Adipose tissue (tissue), 3 donors: ENCODE results near the gene SUN1. TPM values are rescaled to one million over a fixed set of nuclear protein-coding genes. Genes with fewer than 3 reads are reported as not detected.
"Not testable (repeated sequence)": the region's sequence is repeated elsewhere in the genome, so short reads cannot be mapped to it uniquely, and the experiment has no call there.

Source experiments
- H3K27ac ChIP-seq: one replicate; pipeline ENCODE4 v1.5.1; 2013; ENCODE audit warnings: low read depth, low read length
- WGBS, 3 donors: extraction: QIAGEN DNeasy Blood & Tissue Kit; methylation state at CpG; one replicate each; pipeline ENCODE4 v1.1.7; 2013; 5-methylcytosine and 5-hydroxymethylcytosine counted together
- polyA plus RNA-seq, 3 donors: library from polyadenylated mRNA; stranded (reverse); fragments of 200-250 nt; gene quantifications; one replicate each; pipeline ENCODE4 v1.2.3, GENCODE V29; 2013
- donor health status: healthy with polysubstance abuse.
- donor health status: Bipolar disorder and iron deficiency.
- donor health status: healthy.

Gene SUN1
- polyA plus RNA-seq, 3 donors = 46.9 to 108 (median 73.0) TPM

DNA sequence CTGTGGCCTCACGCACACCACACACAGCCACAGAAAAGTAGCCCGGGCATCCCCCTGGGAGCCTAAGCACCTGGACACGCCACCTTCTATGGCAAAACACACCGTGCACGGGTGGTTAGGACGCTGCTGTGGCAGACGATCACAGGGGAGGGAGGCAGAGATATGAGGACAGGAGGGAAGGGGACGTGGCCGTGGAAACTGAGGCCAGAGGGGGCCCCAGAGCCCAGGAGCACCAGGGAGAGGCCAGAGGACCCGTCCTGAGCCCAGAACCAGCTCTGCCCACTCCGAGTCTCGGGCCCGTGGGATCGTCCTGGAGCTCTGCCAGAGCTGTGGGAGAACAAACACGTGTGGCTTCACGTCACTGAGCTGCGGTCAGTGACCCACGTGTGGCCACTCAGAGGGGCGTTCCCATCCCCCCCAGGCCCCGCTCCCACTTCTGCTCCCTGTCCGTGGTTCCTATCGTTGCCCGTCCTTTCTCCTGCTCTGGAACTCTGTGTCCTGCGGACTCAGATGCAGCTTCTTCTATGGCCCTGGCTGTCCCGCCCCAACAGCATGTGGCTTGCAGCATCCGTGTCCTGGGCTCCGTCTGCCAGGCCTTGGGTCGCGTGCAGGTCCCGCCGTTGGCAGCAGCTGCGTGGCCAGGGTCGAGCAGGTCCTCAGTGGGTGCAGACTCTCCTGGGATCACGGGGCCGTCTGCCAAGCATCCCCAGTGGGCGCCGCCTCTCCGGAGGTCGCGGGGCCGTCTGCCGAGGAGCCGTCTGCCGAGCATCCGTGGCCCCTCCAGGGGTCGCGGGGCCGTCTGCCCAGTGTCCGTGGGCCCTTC, 75.1 kb downstream of the SUN1 start:
- WGBS, 3 donors = 55 to 74% (median 67%) methylated on average over 45 to 49 of the region's 49 CpGs

DNA sequence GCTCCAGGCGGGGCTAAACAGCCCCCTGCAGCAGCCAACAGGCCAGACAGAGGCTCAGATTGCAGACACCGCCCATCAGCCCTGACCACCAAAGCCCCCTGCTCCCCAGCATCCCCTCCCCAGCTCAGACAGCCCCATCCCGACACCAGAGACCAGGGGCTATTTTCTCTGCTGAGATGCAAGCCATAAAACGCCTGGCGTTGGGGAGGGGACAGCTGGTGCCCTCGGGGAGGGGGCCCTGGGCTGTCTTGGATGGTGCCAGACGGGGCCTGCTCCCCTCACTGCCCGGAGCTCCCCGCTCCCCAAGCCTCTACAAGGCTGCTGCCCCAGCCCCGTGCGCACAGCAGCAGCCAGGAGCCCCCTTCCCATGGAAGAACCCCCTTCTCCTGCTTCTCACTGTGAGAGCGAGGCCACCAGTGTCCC, 75.9 kb downstream of the SUN1 start:
- 89% methylated on average over 9 to 12 of the region's 12 CpGs for WGBS, 3 donors
- H3K27ac ChIP-seq = no peak overlapping the region

More for the DNA sequence above, 75.1 kb downstream of the SUN1 start:
- H3K27ac ChIP-seq = no peak overlapping the region

DNA sequence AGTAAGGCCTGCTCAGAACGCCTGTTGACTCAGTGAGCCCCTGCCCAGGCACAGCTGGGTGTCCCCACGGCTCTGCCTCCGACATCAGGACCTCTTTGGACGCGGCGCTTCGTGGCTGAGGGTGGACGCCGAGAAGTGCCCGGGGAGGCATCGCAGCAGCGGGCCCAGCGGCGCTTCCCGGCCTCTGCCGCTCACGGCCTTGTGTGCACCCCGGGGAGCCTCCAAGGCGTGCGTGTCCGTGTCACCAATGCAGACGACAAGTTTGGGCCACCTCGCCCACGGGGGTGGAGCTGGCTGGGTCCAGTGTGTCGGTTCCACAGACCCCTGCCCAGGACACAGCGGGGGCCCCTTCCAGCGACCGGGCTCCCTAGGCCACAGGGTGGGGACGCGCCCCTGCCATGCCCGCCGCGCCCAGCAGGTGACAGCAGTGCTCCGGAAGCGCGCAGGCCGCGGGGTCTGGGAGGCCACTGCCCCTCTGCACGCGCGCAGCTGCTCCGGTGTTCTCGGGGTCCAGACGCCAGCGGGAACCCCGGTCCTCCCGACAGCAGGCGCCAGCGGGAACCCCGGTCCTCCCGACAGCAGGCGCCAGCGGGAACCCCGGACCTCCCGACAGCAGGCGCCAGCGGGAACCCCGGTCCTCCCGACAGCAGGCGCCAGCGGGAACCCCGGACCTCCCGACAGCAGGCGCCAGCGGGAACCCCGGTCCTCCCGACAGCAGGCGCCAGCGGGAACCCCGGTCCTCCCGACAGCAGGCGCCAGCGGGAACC, 76.5 kb downstream of the SUN1 start:
- H3K27ac ChIP-seq = not testable (repeated sequence)
- WGBS, 3 donors = 28 to 33% (median 29%) methylated on average over 49 to 52 of the region's 73 CpGs

DNA sequence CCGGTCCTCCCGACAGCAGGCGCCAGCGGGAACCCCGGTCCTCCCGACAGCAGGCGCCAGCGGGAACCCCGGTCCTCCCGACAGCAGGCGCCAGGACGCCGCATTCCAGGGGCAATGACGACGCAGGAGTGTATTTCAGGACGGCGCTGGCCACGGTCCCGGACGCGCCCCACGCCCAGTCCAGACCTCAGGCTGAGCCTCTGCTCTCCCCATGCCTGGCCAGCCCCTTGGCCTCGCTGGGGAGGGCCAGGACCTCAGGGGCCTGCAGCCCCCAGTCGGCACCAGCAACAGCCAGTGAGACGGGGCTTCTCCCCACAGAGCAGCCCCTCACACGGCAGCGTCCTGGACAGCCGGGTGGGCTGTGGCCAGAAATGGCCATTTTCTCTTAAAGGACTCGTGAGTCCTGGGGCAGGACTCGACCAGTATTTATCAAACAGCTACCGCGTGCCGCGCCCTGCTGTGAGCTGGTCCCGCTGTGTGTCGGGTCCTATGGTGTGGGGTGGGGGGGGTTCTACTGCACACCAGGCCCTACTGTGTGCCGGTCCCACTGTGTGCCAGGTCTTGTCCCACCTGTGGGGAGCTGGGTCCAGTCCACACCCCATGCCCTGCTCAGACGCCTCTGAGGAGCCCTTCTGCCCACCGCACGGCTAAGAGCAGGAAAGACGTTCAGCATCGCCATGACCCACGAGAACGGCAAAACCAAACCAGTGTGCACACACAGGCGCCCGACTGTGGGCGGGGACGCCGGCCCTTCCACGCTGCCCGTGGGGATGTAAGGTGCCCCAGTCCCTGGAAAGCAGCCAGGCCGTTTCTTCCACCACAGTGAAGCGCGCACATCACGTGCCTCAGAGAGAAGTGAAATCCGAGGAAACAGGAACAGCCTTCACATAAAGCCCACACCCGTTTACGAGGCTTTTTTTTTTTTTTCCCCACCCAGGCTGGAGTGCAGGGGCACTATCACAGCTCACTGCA, 77.4 kb downstream of the SUN1 start:
- H3K27ac ChIP-seq = no peak overlapping the region
- 19 to 47% (median 24%) methylated on average over 48 to 55 of the region's 58 CpGs for WGBS, 3 donors

DNA sequence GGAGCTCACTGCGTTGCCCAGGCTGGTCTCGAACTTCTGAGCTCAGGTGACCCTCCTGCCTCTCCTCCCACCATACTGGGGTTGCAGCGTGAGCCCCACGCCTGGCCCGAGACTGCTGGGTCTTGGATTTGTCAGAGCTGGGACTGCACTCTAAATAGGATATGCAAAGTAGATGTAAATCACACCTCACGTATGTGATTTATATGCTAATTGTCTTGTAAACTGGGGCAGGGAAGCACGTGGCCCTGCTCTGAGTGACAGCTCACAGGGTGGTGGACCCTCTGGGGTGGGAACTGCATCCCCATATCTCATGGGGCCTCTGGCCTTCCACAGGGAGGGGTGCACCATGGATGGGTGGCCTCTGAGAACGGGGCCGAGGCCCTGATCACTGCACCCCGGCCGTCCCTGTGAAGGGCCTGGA, 78.2 kb downstream of the SUN1 start:
- WGBS, 3 donors = 83 to 89% (median 86%) methylated on average over 11 of the region's 11 CpGs
- no peak overlapping the region for H3K27ac ChIP-seq

DNA sequence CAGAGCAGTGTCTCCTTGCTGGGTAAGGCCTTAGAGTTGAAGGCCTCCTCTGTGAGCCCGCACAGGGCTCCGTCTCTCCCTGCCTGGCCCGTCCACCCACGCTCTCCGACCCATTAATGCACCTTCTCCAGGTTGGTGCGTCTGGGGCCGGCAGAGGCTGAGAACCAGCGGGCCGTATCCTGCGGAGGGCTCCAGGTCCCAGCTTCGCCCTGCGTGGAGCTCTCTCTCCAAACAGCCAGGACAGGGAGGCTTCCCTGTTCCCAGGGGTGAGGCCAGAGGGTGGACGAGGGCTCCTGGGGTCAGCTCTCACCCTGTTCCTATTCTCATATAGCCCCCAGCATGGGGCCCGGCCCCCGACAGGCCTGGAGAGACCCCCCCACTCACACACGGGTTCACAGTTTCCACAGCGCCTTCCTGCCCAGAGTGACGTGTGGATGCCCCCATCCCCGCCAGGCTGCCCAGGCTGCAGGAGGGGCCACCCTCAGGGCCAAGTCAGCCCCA, 78.7 kb downstream of the SUN1 start:
- no peak overlapping the region for H3K27ac ChIP-seq
- 81 to 86% (median 83%) methylated on average over 19 of the region's 19 CpGs for WGBS, 3 donors

DNA sequence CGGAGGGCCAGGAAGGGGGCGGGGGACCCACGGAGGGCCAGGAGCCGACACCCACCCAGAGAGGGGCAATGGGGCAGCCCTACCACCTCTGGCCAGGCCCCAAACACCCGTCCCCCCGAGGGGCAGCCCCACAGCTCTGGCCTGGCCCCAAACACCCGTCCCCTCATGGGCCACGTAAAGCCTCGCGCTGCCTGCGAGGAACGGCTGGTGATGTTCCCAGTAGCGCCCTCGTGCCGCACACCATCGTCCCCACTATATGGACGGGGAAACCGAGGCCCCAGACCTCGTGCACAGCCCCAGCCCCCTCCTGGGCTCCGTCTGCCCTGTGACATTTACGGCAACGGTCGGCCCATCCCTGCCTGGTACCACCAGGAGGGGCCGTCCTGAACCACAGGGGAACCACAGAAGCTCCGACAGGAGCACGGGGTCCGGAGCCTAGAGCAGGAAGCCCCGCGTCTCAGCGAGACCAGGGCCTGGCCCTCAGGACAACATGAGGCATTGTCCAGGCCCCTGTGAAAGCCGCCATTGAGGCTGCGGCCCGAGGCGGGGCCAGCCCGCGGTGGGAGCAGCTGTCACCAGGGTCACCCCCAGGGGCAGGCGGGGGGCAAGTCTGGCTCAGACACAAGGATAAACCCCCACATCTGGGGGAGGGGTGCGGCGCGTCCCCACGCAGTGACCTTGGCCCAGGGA, 79.7 kb downstream of the SUN1 start:
- H3K27ac ChIP-seq = no peak overlapping the region
- 90 to 91% (median 90%) methylated on average over 33 to 41 of the region's 41 CpGs for WGBS, 3 donors

DNA sequence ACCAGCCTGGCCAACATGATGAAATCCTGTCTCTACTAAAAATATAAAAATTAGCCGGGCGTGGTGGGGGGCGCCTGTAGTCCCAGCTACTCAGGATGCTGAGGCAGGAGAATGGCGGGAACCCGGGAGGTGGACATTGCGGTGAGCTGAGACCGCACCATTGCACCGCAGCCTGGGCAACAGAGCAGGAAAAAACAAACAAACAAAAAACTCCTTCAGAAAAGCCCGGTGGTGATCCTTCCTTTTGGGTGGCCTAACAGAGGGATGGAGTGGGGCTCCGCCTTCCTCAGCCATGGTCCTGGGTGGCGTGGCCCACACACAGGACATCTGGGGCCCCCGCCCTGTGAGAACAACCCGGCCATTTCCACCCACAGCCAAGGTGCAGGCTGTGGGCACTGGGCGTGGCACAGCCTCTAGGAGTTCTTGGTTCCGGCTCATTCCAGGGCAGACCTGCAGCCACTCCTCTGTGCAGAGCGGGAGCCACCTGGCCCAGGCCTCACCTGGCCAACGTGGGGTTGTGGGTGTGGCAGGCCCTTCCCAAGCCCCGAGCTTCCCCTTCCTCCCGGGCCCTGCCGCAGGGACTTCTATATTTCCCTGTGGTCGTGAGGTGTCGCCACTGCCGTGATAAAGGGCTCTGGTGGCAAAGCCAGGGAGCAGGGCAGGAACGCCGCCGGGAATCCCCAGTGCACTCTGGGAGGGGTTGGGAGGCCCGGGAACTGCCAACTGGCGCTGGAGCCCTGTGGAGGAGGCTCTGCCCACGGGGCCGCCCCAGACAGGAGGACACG, 81.7 kb downstream of the SUN1 start:
- WGBS, 3 donors = 64 to 70% (median 65%) methylated on average over 31 of the region's 31 CpGs
- no peak overlapping the region for H3K27ac ChIP-seq

DNA sequence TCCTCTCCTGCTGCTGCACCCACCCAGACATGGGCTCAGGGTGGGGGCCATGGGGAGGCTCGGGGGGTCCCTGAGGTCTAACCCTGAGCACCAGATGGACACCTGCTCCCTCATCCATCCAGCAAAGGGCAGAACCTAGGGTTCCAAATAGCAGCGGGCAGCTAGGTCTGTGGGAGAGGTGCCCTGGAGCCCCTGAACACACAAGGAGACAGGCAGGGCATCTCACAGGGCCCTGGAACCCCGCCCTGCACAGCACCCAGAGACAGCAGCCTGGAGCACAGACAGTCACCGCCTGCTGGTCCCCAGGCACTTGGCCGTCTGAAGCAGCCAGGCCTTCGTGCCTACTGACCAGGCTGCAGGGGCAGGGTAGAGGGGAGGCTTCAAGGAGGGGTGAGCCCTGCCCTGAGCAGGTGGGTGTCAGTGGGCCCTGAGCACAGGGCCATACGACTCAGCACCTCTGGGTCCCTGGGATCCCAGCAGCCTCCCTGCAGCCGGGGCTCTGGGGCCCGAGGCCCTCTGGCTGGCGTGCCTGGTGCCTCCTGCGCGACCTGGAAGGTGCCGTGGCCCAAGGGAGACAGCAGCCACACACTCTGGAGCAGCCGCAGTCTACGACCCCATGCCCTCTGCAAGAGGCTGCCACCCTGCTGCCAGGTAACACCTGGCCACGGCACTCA, 82.4 kb downstream of the SUN1 start:
- no peak overlapping the region for H3K27ac ChIP-seq
- WGBS, 3 donors = 78 to 93% (median 86%) methylated on average over 13 to 16 of the region's 16 CpGs

DNA sequence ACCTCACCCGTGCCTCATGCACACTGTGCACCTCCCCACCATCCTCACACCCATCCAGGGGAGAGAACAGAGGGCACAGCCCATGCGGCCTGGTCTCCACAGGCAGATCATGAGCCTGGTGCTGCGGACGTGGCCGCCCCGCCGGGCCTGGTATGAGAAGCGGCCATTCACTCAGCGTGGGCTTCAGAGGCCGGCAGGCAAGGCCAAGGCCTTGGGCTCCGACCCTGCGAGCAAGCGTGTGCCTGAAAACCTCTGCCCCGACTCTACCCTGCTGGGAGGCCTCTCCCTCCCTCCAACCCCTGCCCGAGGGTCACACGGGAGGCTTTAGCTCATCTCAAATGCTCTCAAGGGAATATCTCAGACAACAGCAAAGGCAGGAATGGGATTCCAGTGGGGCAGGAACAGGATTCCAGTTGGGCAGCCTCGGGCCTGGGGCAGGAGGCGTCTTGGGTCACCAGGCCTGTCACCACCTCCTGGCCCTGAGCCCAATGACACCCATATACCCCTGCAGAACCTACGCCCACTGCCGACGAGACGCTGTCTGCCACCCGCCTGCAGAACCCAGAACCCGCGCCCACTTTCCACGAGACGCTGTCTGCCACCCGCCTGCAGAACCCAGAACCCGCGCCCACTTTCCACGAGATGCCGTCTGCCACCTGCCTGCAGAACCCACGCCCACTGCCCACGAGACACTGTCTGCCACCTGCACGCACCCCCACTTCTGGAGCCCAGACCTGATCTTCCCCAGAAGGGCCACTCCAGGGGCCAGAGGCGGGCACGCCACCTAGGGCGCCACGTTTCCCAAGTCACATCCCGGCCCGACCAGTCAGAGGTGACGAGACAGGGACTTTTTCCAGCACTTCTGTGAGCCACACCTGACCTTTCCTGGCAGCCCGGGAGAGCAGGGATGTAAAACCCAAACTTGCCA, 83.3 kb downstream of the SUN1 start:
- WGBS, 3 donors = 85 to 91% (median 90%) methylated on average over 42 to 43 of the region's 43 CpGs

DNA sequence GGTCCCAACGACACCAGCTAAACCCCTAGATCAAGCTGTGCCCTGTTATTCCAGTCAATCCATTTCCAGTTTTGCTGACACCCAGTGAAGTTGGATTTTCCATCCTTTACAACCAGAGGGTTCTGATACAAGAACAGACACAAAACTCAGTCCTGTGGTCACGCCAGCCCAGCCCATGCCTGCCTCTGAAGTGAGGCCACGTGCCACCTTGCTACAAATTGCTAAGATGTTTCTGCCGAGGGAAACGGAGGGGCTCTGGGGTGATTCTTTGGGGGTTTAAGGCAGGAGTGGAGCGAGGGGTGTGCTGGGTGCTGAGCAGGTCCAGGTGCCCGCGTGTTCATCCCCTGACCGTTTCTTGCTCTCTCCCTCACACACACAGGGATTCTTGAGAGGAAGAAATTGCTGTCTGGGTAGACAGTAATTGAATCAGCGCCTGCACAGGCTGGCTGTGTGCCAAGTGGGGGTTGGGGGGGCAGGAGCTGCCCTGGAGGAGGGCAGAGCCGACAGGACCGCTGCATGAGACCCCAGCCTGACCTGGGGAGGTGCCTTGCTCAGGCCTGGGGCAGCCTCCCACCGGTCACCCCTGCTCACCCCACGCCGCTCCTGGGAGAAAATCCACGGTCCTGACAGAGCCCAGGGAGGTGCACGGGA, 84.1 kb downstream of the SUN1 start:
- WGBS, 3 donors = 48 to 52% (median 50%) methylated on average over 16 to 17 of the region's 17 CpGs
- H3K27ac ChIP-seq = no peak overlapping the region

More for the DNA sequence above, 83.3 kb downstream of the SUN1 start:
- no peak overlapping the region for H3K27ac ChIP-seq

DNA sequence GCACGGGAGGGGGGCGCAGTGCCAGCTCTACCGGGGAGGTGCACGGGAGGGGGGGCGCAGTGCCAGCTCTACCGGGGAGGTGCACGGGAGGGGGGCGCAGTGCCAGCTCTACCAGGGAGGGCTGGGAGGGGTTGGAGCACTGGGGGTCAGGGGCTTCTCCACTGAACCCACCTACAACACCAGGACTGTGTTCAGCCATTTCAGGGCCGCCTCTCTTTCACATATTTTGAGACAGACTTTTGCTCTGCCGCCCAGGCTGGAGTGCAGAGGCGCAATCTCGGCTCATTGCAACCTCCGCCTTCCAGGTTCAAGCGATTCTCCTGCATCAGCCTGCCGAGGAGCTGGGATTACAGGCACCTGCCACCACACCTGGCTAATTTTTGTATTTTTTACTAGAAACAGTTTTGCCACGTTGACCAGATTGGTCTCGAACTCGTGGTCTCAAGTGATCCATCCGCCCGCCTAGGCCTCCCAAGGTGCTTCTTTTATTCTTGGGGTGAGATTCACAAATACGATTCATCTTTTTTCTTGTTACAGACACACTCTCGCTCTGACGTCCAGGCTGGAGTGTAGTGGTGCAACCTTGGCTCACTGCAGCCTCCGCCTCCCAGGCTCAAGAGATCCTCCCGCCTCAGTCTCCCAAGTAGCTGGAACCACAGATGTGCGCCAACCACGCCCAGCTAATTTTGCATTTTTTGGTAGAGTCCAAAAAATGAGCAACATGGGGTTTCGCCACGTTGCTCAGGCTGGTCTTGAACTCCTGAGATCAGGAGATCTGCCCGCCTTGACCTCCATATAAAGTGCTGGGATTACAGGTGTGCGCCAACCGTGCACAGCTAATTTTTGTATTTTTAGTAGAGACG, 85.2 kb downstream of the SUN1 start:
- 82 to 88% (median 88%) methylated on average over 26 to 29 of the region's 33 CpGs for WGBS, 3 donors

DNA sequence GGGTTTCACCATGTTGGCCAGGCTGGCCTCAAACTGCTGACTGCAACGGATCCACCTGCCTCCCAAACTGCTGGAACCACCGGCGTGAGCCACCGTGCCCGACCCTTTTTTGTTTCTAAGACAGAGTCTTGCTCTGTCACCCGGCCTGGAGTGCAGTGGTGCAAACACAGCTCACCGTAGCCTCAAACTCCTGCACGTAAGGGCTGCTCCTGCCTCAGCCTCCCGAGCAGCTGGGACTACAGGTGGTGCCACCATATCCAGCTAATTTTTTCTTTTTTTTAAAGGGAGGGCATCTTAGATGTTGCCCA, 85.8 kb downstream of the SUN1 start:
- H3K27ac ChIP-seq = no peak overlapping the region
- WGBS, 3 donors = 83 to 93% (median 90%) methylated on average over 9 of the region's 9 CpGs

More for the DNA sequence above, 85.2 kb downstream of the SUN1 start:
- no peak overlapping the region for H3K27ac ChIP-seq

DNA sequence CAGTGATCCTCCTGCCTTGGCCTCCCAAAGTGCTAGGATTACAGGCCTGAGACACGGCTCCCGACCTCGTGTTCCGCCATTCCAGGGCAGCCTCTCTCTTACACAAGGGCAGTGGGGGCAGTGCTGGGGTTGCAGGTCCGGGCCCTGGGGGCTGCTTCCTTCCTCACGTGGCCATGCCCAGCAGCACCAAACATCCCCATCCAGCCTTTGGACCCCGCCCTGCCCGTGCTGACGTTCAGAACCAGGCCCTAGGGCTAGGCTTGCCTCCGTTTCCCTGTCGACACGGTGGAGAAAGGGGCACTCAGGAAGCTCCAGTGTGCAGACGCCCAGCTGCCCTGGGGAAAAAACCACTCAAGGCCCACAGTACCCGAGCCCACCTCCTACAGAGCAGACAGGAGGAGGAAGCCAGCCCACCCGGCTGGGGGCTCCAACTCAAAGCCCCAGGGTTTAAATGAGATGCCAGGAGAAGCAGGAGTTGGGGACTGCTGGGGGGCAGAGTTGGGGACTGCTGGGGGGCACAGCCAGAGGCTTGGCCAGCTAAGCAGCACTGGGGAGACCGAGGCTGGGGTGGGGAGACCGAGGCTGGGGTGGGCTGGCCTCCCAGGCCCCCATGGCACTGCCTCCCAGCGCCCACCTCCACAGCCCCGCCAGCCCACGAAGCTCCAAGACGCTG, 86.3 kb downstream of the SUN1 start:
- 74 to 92% (median 75%) methylated on average over 18 to 21 of the region's 21 CpGs for WGBS, 3 donors
- H3K27ac ChIP-seq = no peak overlapping the region
